K562 (cell line): ENCODE results near the gene PARP1. TPM values are rescaled to one million over a fixed set of nuclear protein-coding genes. Genes with fewer than 3 reads are reported as not detected.

Source experiments
- ATAC-seq: fragments of 200-7000 bp; cut with Tn5 transposase; 3 replicates; pipeline ENCODE4 v1.9.1; 2020; ENCODE audit warnings: moderate library complexity
- BruUV-seq: library from RNA; stranded (reverse); fragments of 400-500 nt; replicated peaks from 2 replicates; lab custom pipeline; 2021; lab: Mats Ljungman, UMichigan
- CTCF ChIA-PET: fragments of 300-600 bp; formaldehyde crosslinking; extraction: SDS; loops from one replicate; lab custom pipeline; 2021; ENCODE audit warnings: low intra/inter-chr PET ratio; lab: Yijun Ruan, JAX
- POLR2A ChIA-PET: fragments of 300-600, 350-650 bp; sonication (Branson Sonifier 250); formaldehyde crosslinking; extraction: SDS; loops from one replicate; lab custom pipeline; 2021; ENCODE audit warnings: antibody characterized with exemption, inconsistent platforms; lab: Yijun Ruan, JAX
- DNase-seq, 4 experiments: peaks; one replicate each; pipeline versions ENCODE4 v3.0.0 to v3.0.0-alpha.2; 2011 to 2018; ENCODE audit warnings: low spot score in 3 of 4, mixed read lengths in 3 of 4; ENCODE audit errors: extremely low read depth in 1 of 4
- FAIRE-seq: peaks from 2 replicates; lab custom pipeline; 2011; peaks lifted over from hg19 to GRCh38; lab: Jason Lieb, UNC
- H2AFZ ChIP-seq: 2 replicates; pipeline ENCODE4 v1.6.0; 2011; ENCODE audit warnings: low read depth, low read length, control low read depth, inconsistent platforms
- H3K27ac ChIP-seq: fragments of 200-600 bp; 3 replicates; pipeline ENCODE4 v1.8.0; 2011; ENCODE audit warnings: low read depth, mild to moderate bottlenecking, control low read depth, inconsistent platforms, low read length, moderate library complexity, mixed read lengths; ENCODE audit errors: extremely low read depth
- H3K27me3 ChIP-seq, 2 experiments: fragments of 300-600 bp in 1 of 2; 2 replicates in 1 of 2; 3 replicates in 1 of 2; pipeline versions ENCODE4 v1.6.0 to v1.8.0; 2011; ENCODE audit warnings: inconsistent platforms in 2 of 2, low read length in 2 of 2, mild to moderate bottlenecking in 1 of 2, mixed read lengths in 1 of 2, moderate library complexity in 1 of 2; ENCODE audit not compliant: control insufficient read depth in 2 of 2, insufficient read depth in 2 of 2
- H3K36me3 ChIP-seq: fragments of 300-600 bp; 3 replicates; pipeline ENCODE4 v1.8.0; 2011; ENCODE audit warnings: mild to moderate bottlenecking, low read length, inconsistent platforms; ENCODE audit not compliant: control insufficient read depth, insufficient read depth
- H3K4me1 ChIP-seq, 2 experiments: fragments of 200-600 bp in 1 of 2; replicated peaks in 1 of 2; 2 replicates in 1 of 2; 3 replicates in 1 of 2; pipeline versions ENCODE4 v1.5.1 to v1.8.0; 2011; ENCODE audit warnings: inconsistent platforms in 2 of 2, low read length in 2 of 2, mild to moderate bottlenecking in 1 of 2, mixed read lengths in 1 of 2, moderate library complexity in 1 of 2; ENCODE audit not compliant: control insufficient read depth in 2 of 2, insufficient read depth in 2 of 2
- H3K4me2 ChIP-seq: 2 replicates; pipeline ENCODE4 v1.6.1; 2011; ENCODE audit warnings: low read length, control low read depth, inconsistent platforms, mixed read lengths; ENCODE audit not compliant: insufficient read depth
- H3K4me3 ChIP-seq: fragments of 200-600 bp; sonication (generic), shearing (Covaris generic); 2 replicates; pipeline ENCODE4 v1.5.1; 2016; ENCODE audit warnings: control low read depth, inconsistent platforms
- H3K79me2 ChIP-seq: fragments of 200-600 bp; 3 replicates; pipeline ENCODE4 v1.8.0; 2011; ENCODE audit warnings: low read length, inconsistent platforms; ENCODE audit not compliant: control insufficient read depth, insufficient read depth
- H3K9ac ChIP-seq, 2 experiments: 2 replicates each; pipeline versions ENCODE4 v1.6.0 to v1.6.1; 2011; ENCODE audit warnings: low read depth in 2 of 2, low read length in 2 of 2, control low read depth in 1 of 2, inconsistent platforms in 1 of 2, mild to moderate bottlenecking in 1 of 2, mixed read lengths in 1 of 2; ENCODE audit not compliant: insufficient read depth in 1 of 2
- H3K9me1 ChIP-seq: one replicate; pipeline ENCODE4 v1.6.0; 2011; ENCODE audit warnings: inconsistent platforms, mild to moderate bottlenecking, low read length, moderate library complexity; ENCODE audit not compliant: control insufficient read depth, insufficient read depth
- H3K9me3 ChIP-seq: replicated peaks from 2 replicates; pipeline ENCODE4 v1.5.1; 2011; ENCODE audit warnings: low read depth, low read length, inconsistent platforms; ENCODE audit not compliant: control insufficient read depth, insufficient read depth
- H4K20me1 ChIP-seq: replicated peaks from 2 replicates; pipeline ENCODE4 v1.6.1; 2011; ENCODE audit warnings: low read length, inconsistent platforms, mixed read lengths; ENCODE audit not compliant: control insufficient read depth, insufficient read depth
- C11orf30 ChIP-seq: fragments of 450-650 bp; IDR thresholded peaks from 2 replicates; pipeline ENCODE4 v1.6.1; 2016; ENCODE audit warnings: low read depth, mild to moderate bottlenecking
- ILF3 ChIP-seq: fragments of 450-650 bp; IDR thresholded peaks from 2 replicates; pipeline ENCODE4 v1.6.1; 2018; ENCODE audit warnings: antibody characterized with exemption, mild to moderate bottlenecking, moderate library complexity, borderline replicate concordance
- KDM4B ChIP-seq, 2 experiments: fragments of 450-650 bp in 1 of 2; sonication (generic) in 1 of 2; IDR thresholded peaks; 2 replicates each; pipeline ENCODE4 v1.6.1; 2016 to 2017; ENCODE audit warnings: borderline replicate concordance in 2 of 2, antibody characterized with exemption in 1 of 2, low read depth in 1 of 2, mild to moderate bottlenecking in 1 of 2
- MAFF ChIP-seq: IDR thresholded peaks from 2 replicates; pipeline ENCODE4 v1.6.1; 2012; ENCODE audit warnings: low read length, improper control_type of control experiment
- MAFG ChIP-seq: fragments of 450-650 bp; conservative IDR thresholded peaks from 2 replicates; pipeline ENCODE4 v1.6.1; 2016; ENCODE audit warnings: missing genetic modification characterization, missing compliant biosample characterization
- MAFK ChIP-seq: IDR thresholded peaks from 2 replicates; pipeline ENCODE4 v1.6.1; 2011; ENCODE audit warnings: low read length, improper control_type of control experiment
- MAX ChIP-seq: sonication (generic); formaldehyde crosslinking; IDR thresholded peaks from 2 replicates; pipeline ENCODE4 v1.9.0; 2022; ENCODE audit warnings: mild to moderate bottlenecking, missing genetic modification reagents
- MAZ ChIP-seq, 2 experiments: fragments of 450-650 bp in 1 of 2; sonication (generic) in 1 of 2; formaldehyde crosslinking; IDR thresholded peaks in 1 of 2; conservative IDR thresholded peaks in 1 of 2; 2 replicates each; pipeline versions ENCODE4 v1.4.0 to v1.5.0; 2020; ENCODE audit warnings: mild to moderate bottlenecking in 1 of 2, missing genetic modification reagents in 1 of 2
- MED1 ChIP-seq: sonication (generic); formaldehyde crosslinking; IDR thresholded peaks from 2 replicates; pipeline ENCODE4 v1.8.1; 2023; ENCODE audit warnings: missing genetic modification reagents, borderline replicate concordance
- NCOA2 ChIP-seq, 2 experiments: fragments of 450-650 bp; IDR thresholded peaks; 2 replicates each; pipeline ENCODE4 v1.6.1; 2018; ENCODE audit warnings: mild to moderate bottlenecking in 2 of 2, moderate library complexity in 1 of 2; ENCODE audit not compliant: partially characterized antibody in 2 of 2
- RFX1 ChIP-seq: fragments of 450-650 bp; IDR thresholded peaks from 2 replicates; pipeline ENCODE4 v1.6.1; 2016; ENCODE audit warnings: mild to moderate bottlenecking, moderate library complexity
- SREBF1 ChIP-seq: fragments of 150-350 bp; IDR thresholded peaks from 2 replicates; pipeline ENCODE4 v1.6.1; 2014; ENCODE audit warnings: antibody characterized with exemption, low read depth, low read length, borderline replicate concordance
- TBP ChIP-seq: optimal IDR thresholded peaks from 2 replicates; pipeline ENCODE3; 2011; ENCODE audit warnings: low read depth, low read length, improper control_type of control experiment
- U2AF1 ChIP-seq: fragments of 200-400 bp; formaldehyde crosslinking; optimal IDR thresholded peaks from 2 replicates; pipeline ENCODE3; 2017; ENCODE audit warnings: mild to moderate bottlenecking, low read depth, low read length, moderate library complexity
- ZBTB1 ChIP-seq: sonication (generic); formaldehyde crosslinking; IDR thresholded peaks from 2 replicates; pipeline ENCODE4 v1.8.1; 2023; ENCODE audit warnings: missing genetic modification reagents, low read depth, mild to moderate bottlenecking, borderline replicate concordance
- ZFP36 ChIP-seq: fragments of 150-350 bp; IDR thresholded peaks from 2 replicates; pipeline ENCODE4 v1.6.1; 2018; ENCODE audit warnings: low read length, low read depth; ENCODE audit not compliant: partially characterized antibody
- ZKSCAN1 ChIP-seq: fragments of 150-350 bp; IDR thresholded peaks from 2 replicates; pipeline ENCODE4 v1.6.1; 2016; ENCODE audit warnings: low read depth, low read length
- ZNF316 ChIP-seq: fragments of 450-650 bp; IDR thresholded peaks from 2 replicates; pipeline ENCODE4 v1.6.1; 2016
- ZNF79 ChIP-seq: fragments of 250-450 bp; sonication (Bioruptor Pico); IDR thresholded peaks from 2 replicates; pipeline ENCODE4 v1.4.0; 2020; ENCODE audit warnings: low read depth, mild to moderate bottlenecking, moderate library complexity
- WGBS: fragments of 100-300 bp; shearing (Covaris generic); methylation state at CpG from one replicate; pipeline ENCODE4 v1.1.6; 2016; ENCODE audit warnings: low coverage, mixed read lengths; ENCODE audit not compliant: insufficient coverage; ENCODE audit errors: missing lambda C conversion rate; 5-methylcytosine and 5-hydroxymethylcytosine counted together
- in situ Hi-C: fragments of 300-500 bp; cut with MboI; formaldehyde crosslinking; loops from 4 replicates; pipeline ENCODE4 v1.15.0; 2018; ENCODE audit warnings: inconsistent platforms, mixed read lengths
- intact Hi-C: fragments of 100-400 bp; cut with micrococcal nuclease; formaldehyde crosslinking; loops from 2 replicates; pipeline ENCODE4 v1.14.2; 2022
- polyA plus RNA-seq, 8 experiments: library from polyadenylated mRNA; depleted of rRNA in 4 of 8; stranded (reverse) in 5 of 8; unstranded in 3 of 8; fragments of >200 nt; fragmentation: Nextera tagmentation in 2 of 8; fragmentation: Illumina TruSeq in 1 of 8; extraction: Ambion mirVana in 2 of 8; extraction: Trizol in 1 of 8; gene quantifications; 2 replicates each; pipeline versions ENCODE4 v1.2.1 to v1.2.3, GENCODE V29; 2011 to 2014; ENCODE audit warnings: inconsistent platforms in 1 of 8, missing spikeins in 1 of 8
- total RNA-seq, 7 experiments: library from RNA; depleted of rRNA in 6 of 7; stranded (reverse); fragments of >200 nt in 6 of 7; fragmentation: Illumina TruSeq in 2 of 7; extraction: Trizol in 2 of 7; gene quantifications; 2 replicates each; pipeline versions ENCODE4 v1.2.1 to v1.2.3, GENCODE V29; 2011 to 2021; ENCODE audit warnings: low replicate concordance in 1 of 7
- TF ChIP-seq, protein P1 (sequence below): fragments of 250-450 bp; sonication (Bioruptor Pico); IDR thresholded peaks from 2 replicates; pipeline ENCODE4 v1.8.0; 2022; ENCODE audit warnings: moderate library complexity, mild to moderate bottlenecking, inconsistent platforms
- TF ChIP-seq, protein P2 (sequence below): fragments of 450-650 bp; IDR thresholded peaks from 2 replicates; pipeline ENCODE4 v1.6.1; 2016; ENCODE audit warnings: mild to moderate bottlenecking

PARP1 gene
- total and polyA plus RNA-seq, 9 of the 15 experiments (the other 6 are each of a cell fraction or from before 2014, with no cell fraction given): 121 to 306 (median 250) TPM

DNA sequence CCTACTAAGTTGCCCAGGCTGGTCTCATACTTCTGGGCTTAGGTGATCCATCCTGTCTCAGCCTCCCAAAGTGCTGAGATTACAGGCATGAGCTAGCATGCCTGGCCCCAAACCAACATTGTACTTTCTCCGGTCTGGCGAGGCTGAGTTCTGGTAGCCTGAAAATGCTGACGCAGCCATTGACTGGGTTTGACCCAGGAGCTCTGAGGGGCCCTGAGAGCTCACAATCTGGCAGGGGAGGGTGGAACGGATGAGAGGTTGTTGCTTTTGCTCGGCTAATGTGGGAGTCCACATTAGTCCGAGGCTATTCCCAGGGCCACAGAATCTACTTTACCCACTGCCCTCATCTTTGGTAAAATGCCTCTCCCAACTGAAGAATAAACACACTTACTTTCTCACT lies 35.1 kb upstream of the PARP1 start:
- FAIRE-seq: peak; percentile 42
- Histone ChIP-seq H3K4me3 (no peak overlapping the region), H3K27me3 (peaks cover 28 to 38% of the 10 kb centered on the region in 2 experiments), H3K27ac (no peak overlapping the region), H3K36me3 (no peaks in the 10 kb centered on the region), H3K9me1 (no peaks in the 10 kb centered on the region), H3K4me1 (no peaks in the 10 kb centered on the region; a peak in 1 of 5 replicates), H3K9me3 (no peaks in the 10 kb centered on the region), H3K4me2 (no peak overlapping the region), H4K20me1 (no peaks in the 10 kb centered on the region), H2AFZ (no peak overlapping the region), H3K79me2 (no peaks in the 10 kb centered on the region), H3K9ac (no peak overlapping the region)
- CTCF ChIA-PET: no interaction called here
- no peak for ATAC-seq
- 0% methylated on average over 6 of the region's 6 CpGs for WGBS
- no TSS peak for BruUV-seq
- POLR2A ChIA-PET: interaction anchor here (0.6 kb wide), 1 partner anchor 77 kb away, joined by 3 read pairs; no protein-coding TSS in a partner anchor
- no peak for DNase-seq
- intact Hi-C loops: no loop called here
- in situ Hi-C loops: no loop called here
- TF ChIP-seq ZNF79 (no peak), MAZ (CRISPR knock-in tag; conservative IDR thresholded peaks at IDR 0.05 in 1 of 2, IDR thresholded peaks at IDR 0.05 in 1 of 2) (no peak), RFX1 (no peak), NCOA2 (IDR thresholded peaks at IDR 0.05; ENCODE audit: partially characterized antibody in 2 of 2) (no peak), SREBF1 (no peak), TBP (no peak), MAFK (peak; percentile 59), ZFP36 (no peak), ZNF316 (peak; percentile 89), C11orf30 (peak; percentile 80), KDM4B (IDR thresholded peaks at IDR 0.05; ENCODE audit: borderline replicate concordance in 2 of 2, low read depth in 1 of 2) (no peak), ZKSCAN1 (no peak), MAFG (tag) (peak; percentile 66), MAX (no peak), MED1 (no peak), U2AF1 (no peak), ZBTB1 (CRISPR knock-in tag) (no peak), ILF3 (no peak), MAFF (peak; percentile 66)
- TF ChIP-seq, protein P1, sequence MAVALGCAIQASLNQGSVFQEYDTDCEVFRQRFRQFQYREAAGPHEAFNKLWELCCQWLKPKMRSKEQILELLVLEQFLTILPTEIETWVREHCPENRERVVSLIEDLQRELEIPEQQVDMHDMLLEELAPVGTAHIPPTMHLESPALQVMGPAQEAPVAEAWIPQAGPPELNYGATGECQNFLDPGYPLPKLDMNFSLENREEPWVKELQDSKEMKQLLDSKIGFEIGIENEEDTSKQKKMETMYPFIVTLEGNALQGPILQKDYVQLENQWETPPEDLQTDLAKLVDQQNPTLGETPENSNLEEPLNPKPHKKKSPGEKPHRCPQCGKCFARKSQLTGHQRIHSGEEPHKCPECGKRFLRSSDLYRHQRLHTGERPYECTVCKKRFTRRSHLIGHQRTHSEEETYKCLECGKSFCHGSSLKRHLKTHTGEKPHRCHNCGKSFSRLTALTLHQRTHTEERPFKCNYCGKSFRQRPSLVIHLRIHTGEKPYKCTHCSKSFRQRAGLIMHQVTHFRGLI (CRISPR knock-in tag): no peak
- TF ChIP-seq, protein P2, sequence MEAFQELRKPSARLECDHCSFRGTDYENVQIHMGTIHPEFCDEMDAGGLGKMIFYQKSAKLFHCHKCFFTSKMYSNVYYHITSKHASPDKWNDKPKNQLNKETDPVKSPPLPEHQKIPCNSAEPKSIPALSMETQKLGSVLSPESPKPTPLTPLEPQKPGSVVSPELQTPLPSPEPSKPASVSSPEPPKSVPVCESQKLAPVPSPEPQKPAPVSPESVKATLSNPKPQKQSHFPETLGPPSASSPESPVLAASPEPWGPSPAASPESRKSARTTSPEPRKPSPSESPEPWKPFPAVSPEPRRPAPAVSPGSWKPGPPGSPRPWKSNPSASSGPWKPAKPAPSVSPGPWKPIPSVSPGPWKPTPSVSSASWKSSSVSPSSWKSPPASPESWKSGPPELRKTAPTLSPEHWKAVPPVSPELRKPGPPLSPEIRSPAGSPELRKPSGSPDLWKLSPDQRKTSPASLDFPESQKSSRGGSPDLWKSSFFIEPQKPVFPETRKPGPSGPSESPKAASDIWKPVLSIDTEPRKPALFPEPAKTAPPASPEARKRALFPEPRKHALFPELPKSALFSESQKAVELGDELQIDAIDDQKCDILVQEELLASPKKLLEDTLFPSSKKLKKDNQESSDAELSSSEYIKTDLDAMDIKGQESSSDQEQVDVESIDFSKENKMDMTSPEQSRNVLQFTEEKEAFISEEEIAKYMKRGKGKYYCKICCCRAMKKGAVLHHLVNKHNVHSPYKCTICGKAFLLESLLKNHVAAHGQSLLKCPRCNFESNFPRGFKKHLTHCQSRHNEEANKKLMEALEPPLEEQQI: no peak
